ENCODE results near the gene BCL7B.

DNA sequence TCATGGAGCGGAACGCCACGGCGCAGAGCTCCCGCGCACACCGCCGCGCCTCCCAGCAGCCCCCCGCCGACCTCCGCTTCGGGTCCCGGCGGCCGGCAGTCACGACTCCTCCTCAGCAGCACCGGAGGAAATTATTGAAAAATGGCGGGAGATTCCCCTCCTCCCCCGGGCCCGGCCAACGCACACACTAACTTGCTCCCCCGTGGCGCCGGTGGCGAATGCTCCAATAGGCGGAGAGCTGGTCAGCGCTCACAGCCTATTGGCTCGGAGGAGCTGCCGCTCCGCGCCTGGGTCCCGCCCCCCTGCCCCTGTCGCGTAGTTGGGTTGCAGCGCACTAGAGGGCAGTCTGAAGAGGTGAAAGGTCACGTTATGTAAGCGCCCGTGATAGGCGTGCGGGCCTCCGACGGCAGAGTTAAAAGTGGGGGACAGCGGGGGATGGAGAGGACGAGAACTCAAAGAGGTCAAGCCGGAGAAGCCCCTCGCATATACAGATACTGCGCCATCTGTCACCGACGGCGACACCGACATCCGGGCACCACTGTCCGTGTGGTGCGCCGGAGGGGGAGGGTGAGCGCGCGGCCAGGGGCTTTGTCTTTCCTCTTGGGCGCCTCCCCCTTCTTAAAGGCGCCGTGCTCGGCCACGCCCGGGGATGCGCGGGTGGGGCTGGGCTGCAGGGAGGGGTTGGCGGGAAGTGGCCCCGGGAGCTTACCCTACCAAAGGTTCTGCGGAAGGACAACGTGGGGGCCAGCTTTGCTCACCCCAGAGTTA is 35.2 kb downstream of the BCL7B start, which contains the start of gene BAZ1B:
- TF ChIP-seq, protein P1, sequence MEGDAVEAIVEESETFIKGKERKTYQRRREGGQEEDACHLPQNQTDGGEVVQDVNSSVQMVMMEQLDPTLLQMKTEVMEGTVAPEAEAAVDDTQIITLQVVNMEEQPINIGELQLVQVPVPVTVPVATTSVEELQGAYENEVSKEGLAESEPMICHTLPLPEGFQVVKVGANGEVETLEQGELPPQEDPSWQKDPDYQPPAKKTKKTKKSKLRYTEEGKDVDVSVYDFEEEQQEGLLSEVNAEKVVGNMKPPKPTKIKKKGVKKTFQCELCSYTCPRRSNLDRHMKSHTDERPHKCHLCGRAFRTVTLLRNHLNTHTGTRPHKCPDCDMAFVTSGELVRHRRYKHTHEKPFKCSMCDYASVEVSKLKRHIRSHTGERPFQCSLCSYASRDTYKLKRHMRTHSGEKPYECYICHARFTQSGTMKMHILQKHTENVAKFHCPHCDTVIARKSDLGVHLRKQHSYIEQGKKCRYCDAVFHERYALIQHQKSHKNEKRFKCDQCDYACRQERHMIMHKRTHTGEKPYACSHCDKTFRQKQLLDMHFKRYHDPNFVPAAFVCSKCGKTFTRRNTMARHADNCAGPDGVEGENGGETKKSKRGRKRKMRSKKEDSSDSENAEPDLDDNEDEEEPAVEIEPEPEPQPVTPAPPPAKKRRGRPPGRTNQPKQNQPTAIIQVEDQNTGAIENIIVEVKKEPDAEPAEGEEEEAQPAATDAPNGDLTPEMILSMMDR (conservative IDR thresholded peaks at IDR 0.05; ENCODE audit: low read depth, low read length) = 0 out of 2 replicates have a peak, but pooled peaks have one; percentile 22
- TF ChIP-seq EZH2 (IDR thresholded peaks at IDR 0.05; ENCODE audit: borderline replicate concordance, low read depth, low read length, poor library complexity, severe bottlenecking) = no peak

Measured in A673 (cell line).